Measurements from ENCODE around the gene PDS5A.

The PDS5A gene

GRCh38 chr4:39812500-39812899 is 165.2 kb downstream of the PDS5A start:
- TF ChIP-seq POLR2AphosphoS5 (IDR thresholded peaks at IDR 0.05; ENCODE audit: low read depth, low read length) = no peak
- no peak for TF ChIP-seq REST (IDR thresholded peaks at IDR 0.05; ENCODE audit: insufficient read depth in 1 of 2, low read depth in 2 of 2, low read length in 2 of 2)
- TF ChIP-seq FOXP2 (optimal IDR thresholded peaks at IDR 0.05; ENCODE audit: borderline replicate concordance, extremely low read depth, extremely low read length, insufficient read depth) = no peak
- no peak for TF ChIP-seq TAF1 (IDR thresholded peaks at IDR 0.05; ENCODE audit: borderline replicate concordance, insufficient read depth, low read length)
- TF ChIP-seq SIN3A (IDR thresholded peaks at IDR 0.05; ENCODE audit: borderline replicate concordance, insufficient read depth, low read length) = no peak

DNA sequence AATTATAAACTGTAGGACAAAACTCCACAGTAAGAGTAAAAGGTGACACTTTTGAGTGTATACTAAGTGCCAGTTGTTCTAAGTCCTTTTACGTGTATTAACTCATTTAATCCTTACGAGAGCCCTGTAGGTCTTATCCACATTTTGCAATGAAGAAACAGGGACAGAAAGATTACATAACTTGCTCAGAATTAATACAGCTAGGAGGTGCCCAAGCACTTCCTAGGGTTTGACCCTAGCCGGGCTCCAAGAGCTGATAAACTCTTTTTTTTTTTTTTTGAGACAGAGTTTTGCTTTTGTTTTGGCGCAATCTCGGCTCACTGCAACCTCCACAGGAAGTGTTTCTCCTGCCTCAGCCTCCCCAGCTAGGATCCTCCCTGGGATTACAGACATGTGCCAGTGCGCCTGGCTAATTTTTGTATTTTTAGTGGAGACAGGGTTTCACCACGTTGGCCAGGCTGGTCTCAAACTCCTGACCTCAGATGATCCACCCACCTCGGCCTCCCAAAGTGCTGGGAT is 169.4 kb downstream of the PDS5A start:
- TF ChIP-seq TAF1 (IDR thresholded peaks at IDR 0.05; ENCODE audit: borderline replicate concordance, insufficient read depth, low read length) (no peak), REST (IDR thresholded peaks at IDR 0.05; ENCODE audit: insufficient read depth in 1 of 2, low read depth in 2 of 2, low read length in 2 of 2) (no peak), SIN3A (IDR thresholded peaks at IDR 0.05; ENCODE audit: borderline replicate concordance, insufficient read depth, low read length) (no peak), POLR2AphosphoS5 (IDR thresholded peaks at IDR 0.05; ENCODE audit: low read depth, low read length) (no peak), FOXP2 (optimal IDR thresholded peaks at IDR 0.05; ENCODE audit: borderline replicate concordance, extremely low read depth, extremely low read length, insufficient read depth) (no peak)

GRCh38 chr4:39802005-39802404 is 175.7 kb downstream of the PDS5A start:
- TF ChIP-seq REST (IDR thresholded peaks at IDR 0.05; ENCODE audit: insufficient read depth in 1 of 2, low read depth in 2 of 2, low read length in 2 of 2) (no peak), POLR2AphosphoS5 (IDR thresholded peaks at IDR 0.05; ENCODE audit: low read depth, low read length) (no peak), SIN3A (IDR thresholded peaks at IDR 0.05; ENCODE audit: borderline replicate concordance, insufficient read depth, low read length) (no peak), TAF1 (IDR thresholded peaks at IDR 0.05; ENCODE audit: borderline replicate concordance, insufficient read depth, low read length) (no peak), FOXP2 (optimal IDR thresholded peaks at IDR 0.05; ENCODE audit: borderline replicate concordance, extremely low read depth, extremely low read length, insufficient read depth) (no peak)

DNA sequence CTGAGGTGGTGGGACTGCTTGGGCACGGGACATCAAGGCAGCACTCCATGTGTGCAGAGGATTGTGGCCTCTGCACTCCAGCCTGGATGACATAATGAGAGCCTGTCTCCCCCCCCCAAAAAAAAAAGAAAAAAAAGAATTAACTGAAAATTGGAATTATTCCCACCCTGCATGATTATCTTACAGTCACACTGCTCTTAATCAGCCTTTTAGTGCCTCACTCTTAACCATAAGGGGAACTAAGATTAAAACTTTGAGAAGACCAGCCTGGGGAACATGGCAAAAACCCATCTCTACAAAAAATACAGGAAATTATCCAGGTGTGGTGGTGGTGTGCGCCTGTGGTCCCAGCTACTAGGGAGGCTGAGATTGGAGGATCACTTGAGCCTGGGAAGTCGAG is 185.2 kb downstream of the PDS5A start:
- TF ChIP-seq TAF1 (IDR thresholded peaks at IDR 0.05; ENCODE audit: borderline replicate concordance, insufficient read depth, low read length) = no peak
- TF ChIP-seq SIN3A (IDR thresholded peaks at IDR 0.05; ENCODE audit: borderline replicate concordance, insufficient read depth, low read length) = no peak
- no peak for TF ChIP-seq POLR2AphosphoS5 (IDR thresholded peaks at IDR 0.05; ENCODE audit: low read depth, low read length)
- TF ChIP-seq FOXP2 (optimal IDR thresholded peaks at IDR 0.05; ENCODE audit: borderline replicate concordance, extremely low read depth, extremely low read length, insufficient read depth) = no peak
- no peak for TF ChIP-seq REST (IDR thresholded peaks at IDR 0.05; ENCODE audit: insufficient read depth in 1 of 2, low read depth in 2 of 2, low read length in 2 of 2)

GRCh38 chr4:39792128-39792527 is 185.6 kb downstream of the PDS5A start:
- TF ChIP-seq FOXP2 (optimal IDR thresholded peaks at IDR 0.05; ENCODE audit: borderline replicate concordance, extremely low read depth, extremely low read length, insufficient read depth) = no peak
- TF ChIP-seq POLR2AphosphoS5 (IDR thresholded peaks at IDR 0.05; ENCODE audit: low read depth, low read length) = no peak
- TF ChIP-seq TAF1 (IDR thresholded peaks at IDR 0.05; ENCODE audit: borderline replicate concordance, insufficient read depth, low read length) = no peak
- no peak for TF ChIP-seq SIN3A (IDR thresholded peaks at IDR 0.05; ENCODE audit: borderline replicate concordance, insufficient read depth, low read length)
- TF ChIP-seq REST (IDR thresholded peaks at IDR 0.05; ENCODE audit: insufficient read depth in 1 of 2, low read depth in 2 of 2, low read length in 2 of 2) = no peak

All from PFSK-1 (cell line).